NK-92 (cell line): Measurements from ENCODE around the gene RAD51D.
"Not testable (repeated sequence)": the region's sequence is repeated elsewhere in the genome, so short reads cannot be mapped to it uniquely, and the experiment has no call there.

Source experiments
- DNase-seq: peaks from one replicate; lab custom pipeline; 2025; ENCODE audit not compliant: unreplicated experiment; lab: John Stamatoyannopoulos, UW

Gene RAD51D

DNA sequence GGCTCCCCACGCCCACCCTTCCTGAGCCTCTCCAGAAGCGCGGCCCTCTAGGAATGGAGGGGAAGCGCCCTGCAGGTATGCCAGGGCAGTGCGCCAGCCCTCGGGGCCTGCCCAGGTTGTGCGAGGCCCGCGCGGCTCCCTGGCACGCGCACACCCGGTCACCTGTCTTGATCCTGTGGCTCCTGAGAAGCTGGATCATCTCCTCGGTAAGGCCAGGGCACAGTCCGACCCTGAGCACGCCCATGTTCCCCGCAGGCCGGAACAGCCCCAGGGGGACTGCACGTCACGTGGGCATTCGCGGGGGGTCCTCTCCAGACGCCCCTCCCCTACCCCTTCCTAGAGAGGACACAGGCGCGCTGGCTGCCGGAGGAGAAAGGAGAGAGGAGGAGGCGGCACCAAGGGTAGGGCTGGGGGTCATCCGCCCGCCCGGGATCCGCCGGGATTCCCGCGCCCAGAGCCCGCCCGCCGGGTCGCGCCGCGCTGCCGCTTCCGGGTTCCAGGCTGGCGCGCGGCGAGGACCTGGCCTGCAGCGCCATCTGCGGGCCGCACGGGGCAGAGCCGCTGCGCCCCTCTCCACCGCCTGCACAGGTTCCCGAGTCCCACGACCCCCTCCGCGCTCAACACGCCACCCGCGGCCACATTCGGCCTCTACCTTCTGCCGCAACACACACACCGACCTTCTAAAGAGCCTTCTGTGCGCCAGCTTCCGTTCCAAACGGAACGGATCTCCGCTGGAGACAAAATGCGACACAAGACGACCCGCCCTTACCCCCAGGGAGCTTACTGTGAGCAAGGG is at the start of gene RAD51D:
Gene RAD51D (minus strand): TSS at position 491 of the 796 bp plus-strand sequence. CDS start 247 bp downstream, at position 244.
- DNase-seq, result no peak

DNA sequence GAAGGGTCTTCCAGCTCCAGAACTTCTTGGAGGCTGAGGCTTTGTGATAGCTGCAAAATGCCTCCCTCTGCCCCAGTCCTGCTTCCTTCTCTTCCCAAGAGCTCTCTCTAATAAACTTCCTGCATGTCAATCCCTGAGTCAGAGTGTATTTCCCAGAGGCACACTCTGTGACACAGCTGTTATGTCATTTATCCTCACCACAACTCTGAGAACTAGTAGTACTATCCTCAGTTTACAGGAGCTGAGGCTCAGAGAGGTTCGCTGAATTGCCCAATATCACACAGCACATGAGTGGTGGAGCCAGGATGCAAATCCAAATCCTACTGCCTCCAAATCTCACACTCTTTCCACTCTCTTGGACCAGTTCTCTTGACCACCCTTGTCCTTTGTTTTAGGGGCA is 48.0 kb upstream of the RAD51D start:
- no peak for DNase-seq

GRCh38 chr17:35167046-35167445 is 47.4 kb upstream of the RAD51D start:
- DNase-seq, result no peak

GRCh38 chr17:35166526-35166925 is 46.9 kb upstream of the RAD51D start:
- DNase-seq, result no peak

GRCh38 chr17:35164716-35165115 is 45.1 kb upstream of the RAD51D start:
- DNase-seq, result no peak

DNA sequence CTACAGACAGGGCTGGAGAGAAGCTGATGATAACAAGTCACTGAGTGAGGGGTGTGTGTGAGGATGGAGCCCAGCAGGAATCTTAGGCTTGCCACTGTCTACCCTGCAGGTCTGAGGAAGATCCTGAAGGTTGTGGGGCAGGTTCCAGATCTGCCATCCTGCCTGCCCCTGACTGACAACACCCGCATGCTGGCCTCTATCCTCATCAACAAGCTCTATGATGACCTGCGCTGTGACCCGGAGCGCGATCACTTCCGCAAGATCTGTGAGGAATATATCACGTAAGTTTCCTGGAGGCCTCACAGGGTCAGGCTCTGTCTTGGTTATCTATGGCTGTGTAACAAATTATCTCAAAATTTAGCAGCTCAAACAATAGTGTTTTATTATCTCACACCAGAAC is 44.2 kb upstream of the RAD51D start:
- DNase-seq, result no peak

DNA sequence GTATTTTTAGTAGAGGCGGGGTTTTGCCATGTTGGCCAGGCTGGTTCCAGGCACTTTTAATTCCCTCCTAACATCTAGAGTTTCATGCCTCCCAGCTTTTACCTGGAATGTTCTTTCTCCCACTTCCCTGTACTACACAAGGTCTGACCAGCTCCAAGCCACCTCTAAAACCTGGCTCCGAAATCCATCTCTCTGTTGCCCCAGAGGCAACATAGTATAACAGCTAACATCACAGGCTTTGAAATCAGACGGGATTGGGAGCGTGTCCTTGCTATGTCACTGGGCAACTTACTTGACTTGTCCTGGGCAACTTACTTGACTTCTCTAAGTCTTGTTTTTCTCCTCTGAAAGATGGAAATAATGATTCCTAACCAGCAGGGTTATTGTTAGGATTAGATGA is 43.1 kb upstream of the RAD51D start:
- no peak for DNase-seq

DNA sequence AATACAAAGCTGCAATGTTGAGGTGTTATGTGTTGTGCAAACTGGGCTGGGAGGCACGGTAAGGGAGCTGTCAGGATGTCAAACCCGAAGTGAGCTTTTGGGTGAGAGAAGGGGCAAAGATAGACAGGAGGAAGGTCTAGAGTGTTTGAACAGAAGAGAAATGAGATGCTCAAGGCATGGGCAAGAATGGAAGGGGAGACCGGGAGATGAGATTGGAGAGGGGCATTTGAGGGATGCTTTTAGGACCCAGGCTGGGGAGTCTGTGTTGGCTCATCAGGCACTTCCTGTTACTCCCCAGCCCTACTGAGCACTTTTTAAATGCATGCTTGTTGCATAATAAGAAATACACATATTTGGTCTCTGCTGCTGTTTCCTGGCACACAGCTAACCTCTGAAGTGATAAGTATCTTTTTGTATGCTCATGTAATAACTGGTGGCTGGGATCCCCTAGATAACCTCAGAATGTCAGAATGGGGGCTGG is 41.7 kb upstream of the RAD51D start:
- DNase-seq, result no peak

DNA sequence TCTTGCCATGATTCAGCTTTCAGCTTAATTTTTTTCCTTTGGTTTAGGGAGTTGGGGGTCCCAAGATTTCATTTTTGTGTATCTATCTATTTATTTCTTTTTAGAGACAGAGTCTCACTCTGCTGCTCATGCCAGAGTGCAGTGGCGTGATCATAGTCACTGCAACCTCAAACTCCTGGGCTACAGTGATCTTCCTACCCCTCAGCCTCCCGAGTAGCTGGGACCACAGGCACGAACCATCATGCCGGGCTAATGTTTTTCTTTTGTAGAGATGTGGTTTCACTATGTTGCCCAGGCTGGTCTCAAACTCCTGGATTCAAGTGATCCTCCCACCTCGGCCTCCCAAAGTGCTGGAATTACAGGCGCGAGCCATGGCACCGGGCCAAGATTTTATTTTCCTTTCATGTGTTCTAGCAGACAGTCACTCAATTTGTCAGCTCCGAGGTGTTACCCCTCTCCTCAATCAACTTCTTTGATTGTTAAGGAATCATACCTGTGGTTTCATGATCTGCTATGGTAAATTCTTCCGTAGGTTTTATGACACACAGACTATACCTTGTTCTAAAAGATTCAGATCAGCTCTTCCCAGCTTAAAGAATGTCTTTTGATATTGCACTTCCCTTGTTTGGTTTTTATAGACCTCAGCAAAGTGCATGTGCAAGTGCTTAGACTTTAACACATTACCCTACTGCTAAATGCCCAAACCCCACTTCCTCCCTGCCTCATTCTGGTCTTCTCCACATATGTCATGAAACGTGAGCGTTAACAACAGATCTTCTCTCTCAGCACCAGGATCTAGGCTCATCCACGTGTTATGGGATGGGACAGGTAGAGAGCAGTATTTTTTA is 40.9 kb upstream of the RAD51D start:
- DNase-seq, result no peak

GRCh38 chr17:35159940-35160339 is 40.3 kb upstream of the RAD51D start:
- DNase-seq, result no peak

GRCh38 chr17:35155246-35155645 is 35.6 kb upstream of the RAD51D start:
- no peak for DNase-seq

DNA sequence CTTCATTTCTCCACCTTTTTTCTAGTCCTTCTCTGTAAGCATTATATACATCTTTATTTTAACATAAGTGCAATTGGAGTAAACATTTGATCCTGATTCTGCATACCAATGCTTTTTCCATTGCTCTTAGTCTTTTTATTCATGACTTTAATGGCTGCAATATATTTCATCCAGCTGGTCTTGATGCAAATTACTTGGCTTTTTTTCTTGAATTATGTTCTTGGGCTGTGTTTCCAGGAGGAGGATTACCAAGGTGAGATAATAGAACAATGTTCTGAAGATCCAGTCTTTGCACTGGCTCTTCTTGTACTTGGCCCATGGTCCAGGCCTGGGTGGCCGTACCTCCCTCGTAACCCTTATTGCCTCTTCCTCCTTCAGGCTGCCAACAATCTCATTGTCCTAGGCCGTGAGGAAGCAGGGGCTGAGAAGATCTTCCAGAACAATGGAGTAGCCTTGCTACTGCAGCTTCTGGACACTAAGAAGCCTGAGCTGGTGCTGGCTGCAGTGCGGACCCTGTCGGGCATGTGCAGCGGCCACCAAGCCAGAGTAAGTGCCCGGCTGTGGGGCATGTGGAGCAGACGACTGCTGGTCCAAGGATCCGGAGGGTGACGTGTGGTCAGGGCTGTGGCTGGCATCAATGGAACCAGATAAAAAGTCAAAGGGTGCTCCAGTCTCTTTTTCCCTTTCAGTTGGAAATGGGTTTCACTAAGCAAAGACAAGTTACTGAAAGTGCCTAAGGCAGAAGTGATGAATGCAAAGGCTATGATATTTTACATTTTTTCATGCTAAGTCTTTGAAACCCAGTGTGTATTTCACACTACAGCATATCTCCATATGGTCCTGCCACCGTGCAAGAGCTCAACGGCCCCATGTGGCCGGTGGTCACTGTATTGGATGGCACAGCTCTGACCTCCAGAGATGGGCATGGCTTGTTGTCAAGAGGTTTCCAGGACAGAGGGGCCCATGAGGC is 34.8 kb upstream of the RAD51D start:
- no peak for DNase-seq

DNA sequence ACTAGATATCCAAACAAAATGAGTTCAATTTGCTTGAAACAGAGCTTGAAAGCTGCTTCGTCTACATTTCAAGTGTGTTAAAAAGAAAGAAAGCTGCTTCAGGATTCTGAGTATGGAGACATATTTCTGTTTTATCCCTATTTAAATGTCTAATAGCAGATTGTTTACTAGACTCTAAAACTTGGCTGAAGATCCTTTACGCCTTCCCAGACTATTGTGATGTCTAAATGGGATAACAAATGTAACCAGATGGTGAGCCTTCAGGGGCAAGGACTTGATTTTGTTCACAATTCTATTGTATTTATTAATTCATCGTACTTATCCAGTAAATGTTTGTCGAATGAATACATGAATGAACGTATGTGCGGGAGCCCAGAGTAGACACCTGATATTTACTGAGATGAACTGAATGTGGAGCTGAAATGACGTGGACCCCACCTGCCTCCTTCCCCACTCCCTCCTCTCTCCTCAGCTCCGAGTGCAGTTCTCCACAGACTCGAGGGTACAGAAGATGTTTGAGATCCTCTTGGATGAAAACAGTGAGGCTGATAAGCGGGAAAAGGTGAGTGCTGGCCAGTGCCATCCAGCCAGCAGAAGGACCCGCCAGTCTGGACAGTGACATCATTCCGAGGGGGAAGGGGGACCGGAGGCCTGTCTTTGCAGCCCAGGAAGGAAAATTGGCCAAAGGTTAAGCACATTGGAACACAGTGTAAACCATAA is 32.9 kb upstream of the RAD51D start:
- DNase-seq, result no peak

DNA sequence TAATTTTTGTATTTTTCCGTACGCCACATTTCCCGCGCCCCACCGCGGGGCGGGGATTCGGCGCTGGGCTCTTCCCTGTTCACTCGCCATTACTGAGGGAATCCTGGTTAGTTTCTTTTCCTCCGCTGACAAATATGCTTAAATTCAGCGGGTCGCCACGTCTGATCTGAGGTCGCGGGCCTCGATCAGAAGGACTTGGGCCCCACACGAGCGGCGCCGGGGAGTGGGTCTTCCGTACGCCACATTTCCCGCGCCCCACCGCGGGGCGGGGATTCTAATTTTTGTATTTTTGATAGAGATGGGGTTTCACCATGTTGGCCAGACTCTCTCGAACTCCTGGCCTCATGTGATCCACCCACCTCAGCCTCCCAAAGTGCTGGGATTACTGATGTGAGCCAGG is 31.4 kb upstream of the RAD51D start:
- DNase-seq, result not testable (repeated sequence)

DNA sequence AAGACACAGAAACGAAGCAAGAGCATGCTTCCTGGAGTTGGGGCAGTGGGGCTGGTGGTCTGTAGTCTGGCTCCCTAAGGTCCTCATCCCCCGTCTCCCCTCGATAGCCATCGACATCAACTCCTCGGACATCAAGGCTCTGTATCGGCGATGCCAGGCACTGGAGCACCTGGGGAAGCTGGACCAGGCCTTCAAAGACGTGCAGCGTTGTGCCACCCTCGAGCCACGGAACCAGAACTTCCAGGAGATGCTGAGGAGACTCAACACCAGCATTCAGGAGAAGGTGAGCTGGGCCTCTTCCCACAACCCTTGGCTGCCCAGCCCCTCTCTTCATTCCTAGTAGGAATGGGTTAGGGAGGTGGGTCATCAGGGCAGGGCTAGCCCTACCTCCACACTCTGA is 30.3 kb upstream of the RAD51D start:
- no peak for DNase-seq

DNA sequence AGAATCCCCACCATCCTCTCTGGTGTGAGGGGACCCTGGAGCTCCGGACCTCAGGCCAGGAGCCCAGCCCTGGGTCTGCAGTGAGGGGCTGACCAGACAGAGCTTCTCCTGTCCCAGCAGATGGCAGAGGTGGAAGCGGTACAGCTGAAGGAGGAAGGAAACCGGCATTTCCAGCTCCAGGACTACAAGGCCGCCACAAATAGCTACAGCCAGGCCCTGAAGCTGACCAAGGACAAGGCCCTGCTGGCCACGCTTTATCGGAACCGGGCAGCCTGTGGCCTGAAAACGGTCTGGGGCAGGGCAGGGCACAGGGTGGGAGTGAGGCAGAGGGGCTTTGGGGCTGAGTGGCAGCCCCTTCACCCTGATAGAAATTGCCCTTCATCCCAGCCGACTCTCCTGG is 28.5 kb upstream of the RAD51D start:
- no peak for DNase-seq

- DNase-seq, result no peak
Measured at GRCh38 chr17:35147375-35147905, 27.8 kb upstream of the RAD51D start, which contains the start of gene UNC45B. UNC45B (plus strand) TSS chr17:35147817; CDS start chr17:35148264, 447 bp downstream.

DNA sequence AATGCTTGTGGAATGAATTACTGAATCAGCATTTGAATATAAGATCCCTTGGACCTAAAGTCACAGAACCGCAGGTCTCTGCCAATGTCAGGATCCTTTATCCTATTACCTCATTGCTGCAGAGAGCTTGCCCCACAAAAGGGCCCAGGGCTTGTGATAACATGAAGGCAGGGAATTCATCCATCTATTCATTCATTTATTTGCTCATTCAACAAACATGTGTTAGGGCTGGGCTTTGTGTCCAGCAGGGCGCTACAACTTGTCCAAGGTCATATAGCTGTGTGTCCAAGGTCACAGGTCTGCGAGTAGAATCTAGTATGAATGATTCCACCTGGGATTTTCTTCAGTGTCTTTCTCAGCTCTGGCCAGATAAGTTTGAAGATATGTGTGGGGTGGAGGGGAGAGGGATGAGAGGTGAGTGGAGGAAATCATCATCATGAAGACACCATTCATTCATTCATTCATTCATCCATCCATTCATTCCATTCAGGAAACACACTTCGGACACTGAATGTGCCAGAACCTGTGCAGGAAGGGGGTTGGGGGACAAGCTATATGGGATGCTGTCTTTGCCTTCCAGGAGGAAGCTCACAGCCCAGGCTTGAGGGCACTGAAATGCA is 26.7 kb upstream of the RAD51D start:
- no peak for DNase-seq

DNA sequence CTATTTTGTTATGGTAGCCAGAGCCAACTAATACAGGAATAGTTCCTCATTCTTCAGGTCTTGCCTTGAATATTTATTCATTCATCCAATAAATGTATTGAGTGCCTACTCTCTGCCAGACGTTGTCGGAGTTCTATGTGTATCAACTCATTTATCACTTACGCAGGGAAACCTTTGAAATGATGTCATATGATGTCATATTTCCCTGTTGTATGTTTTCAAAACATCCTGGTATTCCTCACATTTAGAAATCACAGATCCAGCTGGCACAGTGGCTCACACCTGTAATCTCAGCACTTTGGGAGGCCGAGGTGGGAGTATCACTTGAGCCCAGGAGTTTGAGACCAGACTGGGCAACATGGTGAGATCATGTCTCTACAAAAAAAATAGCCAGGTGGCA is 25.2 kb upstream of the RAD51D start:
- no peak for DNase-seq

- DNase-seq, result no peak
Measured at GRCh38 chr17:35142467-35142796, 22.8 kb upstream of the RAD51D start.
